GM21526 (cell line): ENCODE data around the gene KRTAP10-11.
"Not testable (repeated sequence)": the region's sequence is repeated elsewhere in the genome, so short reads cannot be mapped to it uniquely, and the experiment has no call there.

Experiments
- ATAC-seq: cut with Tn5 transposase; IDR thresholded peaks from one replicate; pipeline ENCODE4 v1.9.1; 2021; ENCODE audit warnings: moderate library complexity; ENCODE audit not compliant: unreplicated experiment, low FRiP score

KRTAP10-11 gene

DNA sequence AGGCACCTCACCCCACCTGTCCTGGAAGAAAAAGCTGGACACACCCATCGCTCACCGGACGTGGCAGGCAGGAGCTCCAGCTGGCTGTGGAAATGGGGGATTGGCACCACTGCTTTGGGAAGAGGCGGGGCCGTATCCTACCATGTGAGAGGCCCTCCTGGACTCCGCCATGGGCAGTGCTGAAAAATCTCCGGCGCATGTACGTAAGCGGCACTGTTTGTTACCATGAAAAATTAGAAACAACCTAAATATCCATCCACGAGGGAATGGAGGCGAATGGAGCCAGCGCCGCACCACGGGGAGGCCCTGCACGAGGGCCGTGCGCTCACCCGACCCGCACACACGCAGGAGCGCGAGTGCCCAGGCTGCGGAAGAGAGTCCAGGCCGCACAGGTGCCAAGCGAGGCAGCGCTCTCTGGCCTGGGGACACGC, 31.2 kb upstream of the KRTAP10-11 start:
- ATAC-seq = no peak

DNA sequence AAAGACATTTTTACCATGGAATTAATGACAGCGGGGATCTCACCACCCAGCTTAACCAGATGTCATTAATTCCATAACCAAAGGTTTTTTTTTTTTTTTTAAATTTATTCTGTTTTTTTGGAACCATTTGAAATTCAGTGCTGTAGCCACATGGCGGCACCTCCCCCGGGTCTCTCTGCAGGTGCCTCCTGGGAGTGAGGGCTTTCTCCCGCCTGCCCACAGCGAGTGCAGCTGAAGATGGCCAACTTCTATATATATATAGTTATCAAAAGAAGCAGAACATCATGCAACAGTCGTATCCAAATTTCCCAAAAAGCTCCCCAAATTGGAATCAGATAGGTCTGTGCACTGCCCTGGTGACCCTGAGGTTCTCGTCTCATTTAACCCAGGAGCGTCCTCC, 30.7 kb upstream of the KRTAP10-11 start:
- ATAC-seq = no peak

DNA sequence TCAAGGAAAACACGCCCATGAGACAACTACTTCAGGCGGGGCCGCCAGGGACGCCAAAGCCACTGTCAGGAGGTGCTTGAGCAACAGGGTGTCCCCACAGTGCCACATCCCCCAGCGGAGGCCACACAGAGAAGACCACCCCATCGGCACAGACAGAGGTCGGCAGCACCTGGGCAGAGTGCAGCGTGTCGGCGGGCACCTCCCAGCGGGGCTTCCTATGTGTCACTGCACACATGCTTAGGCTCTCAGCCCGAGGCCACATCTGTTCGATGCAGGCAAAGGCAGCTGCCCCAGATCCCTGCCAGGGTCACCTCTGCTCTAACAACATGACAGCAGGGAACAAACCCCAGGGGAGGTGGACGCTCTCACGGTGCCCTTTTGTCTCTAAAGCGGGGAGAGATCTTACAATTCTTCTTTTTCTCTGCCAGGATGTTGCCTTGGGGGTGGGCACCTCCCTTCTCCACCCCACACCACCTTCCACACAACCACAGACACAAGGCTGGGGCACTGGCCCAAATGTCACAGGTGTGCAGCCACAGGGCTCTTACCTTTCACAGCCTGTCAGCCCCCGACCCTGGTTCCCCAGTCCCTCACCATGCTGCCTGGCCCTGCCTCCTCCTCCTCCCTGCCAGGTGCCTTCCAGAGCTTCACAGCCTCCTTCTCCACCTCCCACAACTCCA, 30.2 kb upstream of the KRTAP10-11 start:
- no peak for ATAC-seq

DNA sequence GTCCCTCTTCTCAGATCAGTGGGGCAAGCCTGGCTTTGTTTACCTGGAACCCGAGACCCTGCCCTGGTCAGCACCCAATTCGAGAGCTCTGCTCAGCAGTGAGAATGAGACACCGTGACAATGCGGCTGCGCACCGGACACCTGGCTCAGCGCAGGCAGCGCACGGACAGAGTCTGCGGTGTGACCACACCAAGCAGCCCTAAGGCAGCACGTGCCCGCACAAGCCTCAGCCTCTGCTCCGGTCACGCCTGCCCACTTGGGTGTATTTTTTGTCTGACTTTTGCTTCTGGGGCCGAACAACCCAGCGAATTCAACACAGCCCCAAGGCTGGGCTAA, 29.7 kb upstream of the KRTAP10-11 start:
- ATAC-seq = no peak

DNA sequence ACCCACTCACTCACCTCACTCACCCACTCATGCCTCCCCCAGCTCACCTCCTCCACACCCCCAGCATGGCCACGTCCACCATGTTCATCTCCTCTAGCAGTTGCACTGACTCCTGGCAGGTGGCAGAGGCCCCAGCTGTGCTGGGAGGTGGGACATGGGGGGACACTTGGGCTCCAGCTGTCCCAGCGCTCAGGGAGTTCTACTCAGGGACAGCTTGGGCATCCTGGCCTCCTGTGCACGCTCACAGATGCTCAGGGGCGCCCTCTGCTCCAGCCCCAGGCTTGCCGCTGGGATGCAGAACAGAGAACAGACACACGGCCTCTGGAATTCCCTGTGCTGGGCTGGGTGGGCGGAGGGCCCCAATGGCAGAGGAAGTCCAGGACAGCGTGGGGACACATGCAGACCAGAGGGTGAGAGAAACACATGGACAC, 29.1 kb upstream of the KRTAP10-11 start:
- ATAC-seq = no peak

- ATAC-seq = no peak
Observed at GRCh38 chr21:44618504-44618903, 27.7 kb upstream of the KRTAP10-11 start.

- no peak for ATAC-seq
Observed at GRCh38 chr21:44618909-44619308, 27.3 kb upstream of the KRTAP10-11 start.

DNA sequence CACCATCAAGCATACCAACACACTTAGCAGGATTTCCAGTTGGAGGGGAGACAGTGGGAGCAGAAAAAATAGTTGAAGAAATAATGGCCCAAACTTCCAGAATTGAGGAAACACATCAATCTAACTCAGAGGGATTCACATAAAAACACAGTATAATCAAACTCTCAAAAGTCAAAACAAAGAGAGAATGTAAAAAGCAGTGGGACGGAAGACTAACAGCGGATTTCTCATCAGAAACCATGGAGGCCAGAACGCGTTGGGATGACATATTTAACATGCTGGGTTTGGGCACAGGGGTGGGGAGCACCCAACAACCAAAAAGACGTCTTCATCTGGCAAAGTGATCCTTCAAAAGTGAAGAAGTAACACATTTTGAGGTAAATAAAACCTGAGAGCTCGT, 26.3 kb upstream of the KRTAP10-11 start:
- ATAC-seq = no peak

DNA sequence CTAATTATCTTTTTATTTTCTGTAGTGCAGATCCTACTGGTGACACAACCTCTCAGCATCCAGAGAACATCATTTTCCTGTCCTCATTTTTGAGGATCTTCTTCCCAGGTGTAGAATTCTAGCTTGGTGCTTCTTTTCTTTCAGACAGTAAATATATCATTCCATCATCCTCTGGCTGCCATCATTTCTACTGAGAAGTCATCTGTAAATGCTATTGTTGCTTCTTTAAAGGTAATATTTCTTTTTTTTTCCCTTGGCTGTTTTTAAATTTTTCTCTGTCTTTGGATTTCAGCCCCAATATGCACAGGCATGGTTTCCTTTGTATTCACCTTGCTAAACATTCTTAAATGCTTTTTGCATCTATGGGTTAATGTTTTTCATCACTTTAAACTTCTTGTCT, 22.6 kb upstream of the KRTAP10-11 start:
- no peak for ATAC-seq

- no peak for ATAC-seq
Observed at GRCh38 chr21:44625756-44626155, 20.5 kb upstream of the KRTAP10-11 start.

DNA sequence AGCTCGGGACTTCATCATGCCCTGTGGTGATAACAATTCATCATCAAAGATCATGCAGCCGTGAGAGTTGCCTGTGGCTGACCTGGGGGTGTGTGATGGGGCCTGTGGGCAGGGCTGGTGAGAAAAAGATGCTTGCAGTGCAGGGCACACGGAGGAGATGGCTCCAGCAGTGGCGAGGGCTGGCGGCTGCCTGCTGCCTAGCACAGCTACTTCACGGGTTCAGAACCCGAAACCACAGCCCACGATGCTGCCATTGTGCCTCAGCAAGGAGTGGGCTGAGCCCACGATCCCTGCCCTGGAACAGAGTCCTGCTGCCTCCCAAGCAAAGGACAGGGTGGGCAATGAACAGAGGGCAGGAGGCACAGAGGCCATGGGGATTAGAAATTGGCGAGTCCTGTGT, 20.0 kb upstream of the KRTAP10-11 start:
- ATAC-seq = no peak

GRCh38 chr21:44626673-44627143, 19.5 kb upstream of the KRTAP10-11 start, which contains the start of gene KRTAP10-9:
Gene KRTAP10-9, plus strand, starts transcription at chr21:44627093. Its CDS starts 79 bp downstream, at chr21:44627172.
- no peak for ATAC-seq

DNA sequence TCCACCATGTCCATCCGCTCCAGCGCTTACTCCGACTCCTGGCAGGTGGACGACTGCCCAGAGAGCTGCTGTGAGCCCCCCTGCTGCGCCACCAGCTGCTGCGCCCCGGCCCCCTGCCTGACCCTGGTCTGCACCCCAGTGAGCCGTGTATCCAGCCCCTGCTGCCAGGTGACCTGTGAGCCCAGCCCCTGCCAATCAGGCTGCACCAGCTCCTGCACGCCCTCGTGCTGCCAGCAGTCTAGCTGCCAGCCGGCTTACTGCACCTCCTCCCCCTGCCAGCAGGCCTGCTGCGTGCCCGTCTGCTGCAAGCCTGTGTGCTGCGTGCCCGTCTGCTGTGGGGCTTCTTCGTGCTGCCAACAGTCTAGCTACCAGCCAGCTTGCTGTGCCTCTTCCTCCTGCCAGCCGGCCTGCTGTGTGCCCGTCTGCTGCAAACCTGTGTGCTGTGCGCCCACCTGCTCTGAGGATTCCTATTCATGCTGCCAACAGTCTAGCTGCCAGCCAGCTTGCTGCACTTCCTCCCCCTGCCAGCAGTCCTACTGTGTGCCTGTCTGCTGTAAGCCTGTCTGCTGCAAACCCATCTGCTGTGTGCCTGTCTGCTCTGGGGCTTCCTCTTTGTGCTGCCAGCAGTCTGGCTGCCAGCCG, 18.9 kb upstream of the KRTAP10-11 start:
- not testable (repeated sequence) for ATAC-seq

DNA sequence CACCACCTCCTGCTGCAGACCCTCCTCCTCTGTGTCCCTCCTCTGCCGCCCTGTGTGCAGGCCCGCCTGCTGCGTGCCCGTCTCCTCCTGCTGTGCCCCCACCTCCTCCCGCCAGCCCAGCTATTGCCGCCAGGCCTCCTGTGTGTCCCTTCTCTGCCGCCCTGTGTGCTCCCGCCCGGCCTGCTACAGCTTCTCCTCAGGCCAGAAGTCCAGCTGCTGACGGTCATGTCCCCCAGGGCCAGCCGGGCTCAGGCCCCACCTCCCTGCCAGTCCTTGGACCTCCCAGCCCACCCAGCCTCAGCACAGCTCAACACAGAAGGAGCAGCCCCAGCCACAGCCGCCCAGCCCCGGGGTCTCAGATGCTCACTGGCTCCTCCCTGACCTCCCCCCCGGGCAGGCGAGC, 18.4 kb upstream of the KRTAP10-11 start:
- ATAC-seq = not testable (repeated sequence)

GRCh38 chr21:44628707-44629391, 17.4 kb upstream of the KRTAP10-11 start:
- no peak for ATAC-seq

GRCh38 chr21:44630440-44630839, 15.8 kb upstream of the KRTAP10-11 start:
- no peak for ATAC-seq

DNA sequence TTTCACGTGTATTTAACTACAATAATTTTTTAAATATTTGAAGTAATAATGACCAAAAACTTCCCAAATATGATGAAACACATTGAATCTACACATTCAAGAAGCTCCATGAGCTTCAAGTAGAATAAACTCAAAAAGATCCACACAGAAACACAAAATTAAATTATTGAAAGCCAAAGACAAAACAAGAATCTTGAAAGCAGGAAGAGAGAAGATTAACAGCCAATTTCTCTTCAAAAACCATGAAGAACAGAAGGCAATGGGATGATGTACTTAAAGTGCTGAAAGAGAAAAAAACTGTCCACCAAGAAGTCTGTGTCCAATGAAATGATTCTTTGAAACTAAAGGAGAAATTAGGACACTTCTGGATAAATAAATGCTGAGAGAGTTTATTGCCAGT, 14.1 kb upstream of the KRTAP10-11 start:
- no peak for ATAC-seq

DNA sequence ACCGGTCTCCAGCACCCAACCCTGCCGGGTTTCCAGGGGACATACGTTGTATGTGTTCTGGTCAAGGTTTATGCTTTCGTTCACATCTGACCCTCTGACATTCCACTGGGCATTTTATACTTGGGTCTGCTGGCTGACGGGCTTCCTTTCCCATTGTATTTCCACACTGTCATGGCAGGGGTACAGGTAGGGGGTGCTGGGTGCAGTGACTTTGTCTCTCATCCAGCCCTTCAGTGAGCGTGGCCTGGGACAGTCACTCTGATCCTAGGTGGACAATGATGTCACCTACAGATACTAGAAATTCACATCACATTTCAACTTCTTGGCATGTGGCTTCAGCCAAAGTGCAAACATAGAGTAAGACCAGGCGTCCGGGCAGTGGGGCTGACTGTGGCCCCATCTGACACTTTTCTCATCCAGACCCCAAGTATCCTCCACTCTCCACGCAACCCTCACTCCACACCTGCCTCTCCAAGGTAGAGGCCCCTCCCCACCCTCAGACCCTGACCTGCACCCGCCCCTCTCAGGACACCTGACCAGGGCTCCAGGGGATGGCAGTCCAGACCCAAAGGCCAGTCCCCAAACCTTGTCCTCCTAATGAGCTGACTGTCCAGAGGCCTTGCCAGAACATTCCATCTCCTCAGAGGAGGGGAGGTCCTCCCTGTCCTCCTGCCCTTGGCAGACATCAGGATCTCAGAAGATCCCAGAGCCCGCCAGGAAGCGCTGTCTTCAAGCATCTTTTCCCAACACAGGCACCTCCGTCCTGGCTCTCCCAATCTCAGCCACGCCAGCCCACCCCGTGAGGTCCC, 9.8 kb upstream of the KRTAP10-11 start:
- no peak for ATAC-seq

- no peak for ATAC-seq
Observed at GRCh38 chr21:44637018-44637850, 9.0 kb upstream of the KRTAP10-11 start, which contains the start of gene KRTAP10-10. Gene KRTAP10-10, plus strand, starts transcription at chr21:44637356. Its CDS starts 62 bp downstream, at chr21:44637418.

DNA sequence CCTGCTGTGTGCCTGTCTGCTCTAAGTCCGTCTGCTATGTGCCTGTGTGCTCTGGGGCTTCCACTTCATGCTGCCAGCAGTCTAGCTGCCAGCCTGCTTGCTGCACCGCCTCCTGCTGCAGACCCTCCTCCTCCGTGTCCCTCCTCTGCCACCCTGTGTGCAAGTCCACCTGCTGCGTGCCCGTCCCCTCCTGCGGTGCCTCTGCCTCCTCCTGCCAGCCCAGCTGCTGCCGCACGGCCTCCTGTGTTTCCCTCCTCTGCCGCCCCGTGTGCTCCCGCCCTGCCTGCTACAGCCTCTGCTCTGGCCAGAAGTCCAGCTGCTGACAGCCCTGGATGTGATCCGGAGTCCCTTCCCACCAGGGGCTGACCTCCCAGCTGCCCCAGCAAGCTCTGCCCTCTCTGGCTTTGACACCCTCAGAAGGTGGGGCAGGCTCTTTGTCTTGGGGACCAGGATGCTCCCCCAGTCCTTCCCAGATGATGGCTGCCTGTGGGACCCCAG, 8.3 kb upstream of the KRTAP10-11 start:
- not testable (repeated sequence) for ATAC-seq
